ENCODE measurements around the gene PTGFRN. TPM values are rescaled to one million over a fixed set of nuclear protein-coding genes. Genes with fewer than 3 reads are reported as not detected.

PTGFRN gene
- total and polyA plus RNA-seq, 9 of the 15 experiments (the other 6 are each of a cell fraction or from before 2014, with no cell fraction given), result 17.3 to 33.1 (median 25.7) TPM

DNA sequence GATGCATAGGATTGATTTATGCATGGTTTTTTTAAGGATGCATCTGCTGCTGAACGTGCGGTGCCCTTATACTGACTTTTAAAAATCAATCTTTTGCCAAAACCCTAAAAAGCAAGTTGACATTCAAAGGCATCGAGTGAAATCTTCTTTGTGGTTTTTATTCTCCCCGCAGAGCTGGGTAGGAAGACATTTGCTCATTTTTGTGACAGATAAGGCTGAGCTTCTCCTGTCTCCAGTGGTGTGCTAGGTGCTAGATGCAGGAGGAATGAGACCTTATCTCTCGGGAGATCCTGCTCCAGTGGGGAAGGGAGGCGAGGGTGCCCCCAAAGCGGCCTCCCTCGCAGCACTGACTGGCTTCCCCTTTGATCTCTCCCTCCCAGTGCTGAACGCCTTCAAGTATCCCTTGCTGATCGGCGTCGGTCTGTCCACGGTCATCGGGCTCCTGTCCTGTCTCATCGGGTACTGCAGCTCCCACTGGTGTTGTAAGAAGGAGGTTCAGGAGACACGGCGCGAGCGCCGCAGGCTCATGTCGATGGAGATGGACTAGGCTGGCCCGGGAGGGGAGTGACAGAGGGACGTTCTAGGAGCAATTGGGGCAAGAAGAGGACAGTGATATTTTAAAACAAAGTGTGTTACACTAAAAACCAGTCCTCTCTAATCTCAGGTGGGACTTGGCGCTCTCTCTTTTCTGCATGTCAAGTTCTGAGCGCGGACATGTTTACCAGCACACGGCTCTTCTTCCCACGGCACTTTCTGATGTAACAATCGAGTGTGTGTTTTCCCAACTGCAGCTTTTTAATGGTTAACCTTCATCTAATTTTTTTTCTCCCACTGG lies 76.9 kb downstream of the PTGFRN start (continued):
- TF ChIP-seq REST (IDR thresholded peaks at IDR 0.05; ENCODE audit: borderline replicate concordance) (peak; percentile 29; the same call in 1 of the 2 replicates), REST (CRISPR knock-in tag; IDR thresholded peaks at IDR 0.05; ENCODE audit: low read depth) (no peak), TGIF2 (CRISPR knock-in tag; IDR thresholded peaks at IDR 0.05) (no peak), CXXC5 (CRISPR knock-in tag; IDR thresholded peaks at IDR 0.05) (0 out of 2 replicates have a peak, but pooled peaks have one; percentile 15), ZNF408 (CRISPR knock-in tag; IDR thresholded peaks at IDR 0.05; ENCODE audit: low read depth) (no peak), CEBPG (CRISPR knock-in tag; IDR thresholded peaks at IDR 0.05) (no peak), CEBPG (tag; conservative IDR thresholded peaks at IDR 0.05 in 1 of 2, IDR thresholded peaks at IDR 0.05 in 1 of 2) (no peak), XRCC3 (IDR thresholded peaks at IDR 0.05) (no peak), UBTF (IDR thresholded peaks at IDR 0.05; ENCODE audit: borderline replicate concordance in 1 of 2, low read depth in 2 of 2, low read length in 2 of 2) (peak in 1 of 2 experiments; percentile 67; a peak in 1 of 4 replicates), HDGF (IDR thresholded peaks at IDR 0.05) (no peak), TAF9B (IDR thresholded peaks at IDR 0.05; ENCODE audit: partially characterized antibody) (no peak), ELK3 (CRISPR knock-in tag; IDR thresholded peaks at IDR 0.05) (no peak), TAF15 (IDR thresholded peaks at IDR 0.05; ENCODE audit: low read depth, low read length) (no peak), GATA2 (CRISPR knock-in tag; IDR thresholded peaks at IDR 0.05) (peak; percentile 69), KDM1A (IDR thresholded peaks at IDR 0.05) (0 out of 4 replicates have a peak, but pooled peaks of 1 of the 2 experiments have one; percentile 42), ZNF431 (CRISPR knock-in tag; IDR thresholded peaks at IDR 0.05) (no peak), ZZZ3 (IDR thresholded peaks at IDR 0.05) (no peak)
